ENCODE measurements around the gene NOP53. TPM values are rescaled to one million over a fixed set of nuclear protein-coding genes. Genes with fewer than 3 reads are reported as not detected.

Gene NOP53
- total and polyA plus RNA-seq, 9 of the 15 experiments (the other 6 are each of a cell fraction or from before 2014, with no cell fraction given) = 6.5 to 274 (median 145) TPM

- no peak for TF ChIP-seq CTCFL (IDR thresholded peaks at IDR 0.05; ENCODE audit: borderline replicate concordance, insufficient read depth, low read depth, low read length, poor library complexity, severe bottlenecking)
- no peak for TF ChIP-seq POLR2AphosphoS2 (IDR thresholded peaks at IDR 0.05; ENCODE audit: low read length)
- TF ChIP-seq PCBP1 (IDR thresholded peaks at IDR 0.05; ENCODE audit: low read depth, low read length, poor library complexity, severe bottlenecking) = no peak
- TF ChIP-seq ZNF655 (CRISPR knock-in tag; IDR thresholded peaks at IDR 0.05) = no peak
- TF ChIP-seq KDM4B (IDR thresholded peaks at IDR 0.05; ENCODE audit: borderline replicate concordance in 2 of 2, low read depth in 1 of 2) = no peak
- no peak for TF ChIP-seq SMAD3 (CRISPR knock-in tag; conservative IDR thresholded peaks at IDR 0.05)
- no peak for TF ChIP-seq ILF3 (IDR thresholded peaks at IDR 0.05; ENCODE audit: borderline replicate concordance)
- TF ChIP-seq ESRRB (CRISPR knock-in tag; IDR thresholded peaks at IDR 0.05; ENCODE audit: borderline replicate concordance) = no peak
- no peak for TF ChIP-seq MYNN (IDR thresholded peaks at IDR 0.05)
- TF ChIP-seq MYNN (CRISPR knock-in tag; IDR thresholded peaks at IDR 0.05) = no peak
- no peak for TF ChIP-seq ZNF584 (CRISPR knock-in tag; IDR thresholded peaks at IDR 0.05; ENCODE audit: low read depth)
- no peak for TF ChIP-seq CREB1 (IDR thresholded peaks at IDR 0.05)
- no peak for TF ChIP-seq CREB1 (CRISPR knock-in tag; IDR thresholded peaks at IDR 0.05)
- no peak for TF ChIP-seq TBL1XR1 (IDR thresholded peaks at IDR 0.05; ENCODE audit: low read length in 2 of 2)
- TF ChIP-seq MITF (IDR thresholded peaks at IDR 0.05) = no peak
- no peak for TF ChIP-seq MAX (CRISPR knock-in tag; IDR thresholded peaks at IDR 0.05)
- no peak for TF ChIP-seq THRB (CRISPR knock-in tag; conservative IDR thresholded peaks at IDR 0.05)
- TF ChIP-seq ZNF445 (CRISPR knock-in tag; IDR thresholded peaks at IDR 0.05; ENCODE audit: low read depth) = no peak
- TF ChIP-seq ZKSCAN1 (IDR thresholded peaks at IDR 0.05; ENCODE audit: low read depth, low read length) = no peak
- TF ChIP-seq MNT (conservative IDR thresholded peaks at IDR 0.05) = no peak
Observed at GRCh38 chr19:47707135-47707925, 38.0 kb upstream of the NOP53 start (continued).
